Astrocyte (in vitro differentiated cells and primary cell): Measurements from ENCODE around the gene CPPED1. TPM values are rescaled to one million over a fixed set of nuclear protein-coding genes. Genes with fewer than 3 reads are reported as not detected.

Source experiments
- DNase-seq: peaks from one replicate; pipeline ENCODE4 v3.0.0-alpha.2; 2010; ENCODE audit warnings: low read depth
- FAIRE-seq: peaks from 2 replicates; lab custom pipeline; 2011; peaks lifted over from hg19 to GRCh38; lab: Jason Lieb, UNC
- H2AFZ ChIP-seq: 2 replicates; pipeline ENCODE4 v1.6.0; 2012; ENCODE audit warnings: low read depth, low read length, inconsistent platforms
- H3K27ac ChIP-seq: 2 replicates; pipeline ENCODE4 v1.5.1; 2011; ENCODE audit warnings: low read depth, low read length, inconsistent platforms
- H3K27me3 ChIP-seq: 2 replicates; pipeline ENCODE4 v1.6.0; 2011; ENCODE audit warnings: low read length, inconsistent platforms; ENCODE audit not compliant: insufficient read depth
- H3K36me3 ChIP-seq: 2 replicates; pipeline ENCODE4 v1.5.1; 2011; ENCODE audit warnings: low read length, inconsistent platforms; ENCODE audit not compliant: insufficient read depth
- H3K4me1 ChIP-seq: 2 replicates; pipeline ENCODE4 v1.5.1; 2011; ENCODE audit warnings: low read length, inconsistent platforms; ENCODE audit not compliant: insufficient read depth
- H3K4me2 ChIP-seq: 2 replicates; pipeline ENCODE4 v1.6.0; 2012; ENCODE audit warnings: low read length, inconsistent platforms
- H3K4me3 ChIP-seq: 2 replicates; pipeline ENCODE4 v1.5.1; 2011; ENCODE audit warnings: low read depth, mild to moderate bottlenecking, low read length, inconsistent platforms; ENCODE audit not compliant: insufficient read depth
- H3K79me2 ChIP-seq: 2 replicates; pipeline ENCODE4 v1.6.0; 2012; ENCODE audit warnings: mild to moderate bottlenecking, low read length, inconsistent platforms; ENCODE audit not compliant: insufficient read depth
- H3K9ac ChIP-seq: 2 replicates; pipeline ENCODE4 v1.6.0; 2012; ENCODE audit warnings: mild to moderate bottlenecking, low read length, inconsistent platforms
- H3K9me3 ChIP-seq: 2 replicates; pipeline ENCODE4 v1.5.1; 2012; ENCODE audit warnings: low read depth, mild to moderate bottlenecking, low read length, inconsistent platforms; ENCODE audit not compliant: insufficient read depth
- H4K20me1 ChIP-seq: 2 replicates; pipeline ENCODE4 v1.6.0; 2012; ENCODE audit warnings: low read length, inconsistent platforms; ENCODE audit not compliant: insufficient read depth
- H3K27ac Mint-ChIP-seq: one replicate; pipeline ENCODE4 v1.8.0; 2021; ENCODE audit warnings: mild to moderate bottlenecking, mixed read lengths; ENCODE audit not compliant: unreplicated experiment
- H3K27me3 Mint-ChIP-seq: one replicate; pipeline ENCODE4 v1.8.0; 2021; ENCODE audit warnings: low read depth, mixed read lengths; ENCODE audit not compliant: unreplicated experiment
- H3K36me3 Mint-ChIP-seq: one replicate; pipeline ENCODE4 v1.8.0; 2021; ENCODE audit warnings: low read depth, mixed read lengths; ENCODE audit not compliant: unreplicated experiment
- H3K4me1 Mint-ChIP-seq: one replicate; pipeline ENCODE4 v1.8.0; 2021; ENCODE audit warnings: low read depth, mixed read lengths; ENCODE audit not compliant: unreplicated experiment
- H3K4me3 Mint-ChIP-seq: one replicate; pipeline ENCODE4 v1.8.0; 2021; ENCODE audit warnings: mild to moderate bottlenecking, moderate library complexity, mixed read lengths; ENCODE audit not compliant: unreplicated experiment
- H3K9me3 Mint-ChIP-seq: one replicate; pipeline ENCODE4 v1.8.0; 2021; ENCODE audit warnings: mild to moderate bottlenecking, mixed read lengths; ENCODE audit not compliant: unreplicated experiment
- EZH2 ChIP-seq: IDR thresholded peaks from 2 replicates; pipeline ENCODE4 v1.6.1; 2012; ENCODE audit warnings: mild to moderate bottlenecking, low read length, inconsistent platforms; ENCODE audit not compliant: insufficient read depth
- total RNA-seq: library from RNA; stranded (reverse); gene quantifications from 2 replicates; pipeline ENCODE4 v1.2.1, GENCODE V29; 2021
- TF ChIP-seq, protein P1 (sequence below): IDR thresholded peaks from 2 replicates; pipeline ENCODE4 v1.5.1; 2011; ENCODE audit warnings: low read depth, mild to moderate bottlenecking, inconsistent platforms, low read length, moderate library complexity; ENCODE audit not compliant: insufficient read depth

Gene CPPED1
- total RNA-seq, 1 donor from 2014 or later: 28.5 TPM

DNA sequence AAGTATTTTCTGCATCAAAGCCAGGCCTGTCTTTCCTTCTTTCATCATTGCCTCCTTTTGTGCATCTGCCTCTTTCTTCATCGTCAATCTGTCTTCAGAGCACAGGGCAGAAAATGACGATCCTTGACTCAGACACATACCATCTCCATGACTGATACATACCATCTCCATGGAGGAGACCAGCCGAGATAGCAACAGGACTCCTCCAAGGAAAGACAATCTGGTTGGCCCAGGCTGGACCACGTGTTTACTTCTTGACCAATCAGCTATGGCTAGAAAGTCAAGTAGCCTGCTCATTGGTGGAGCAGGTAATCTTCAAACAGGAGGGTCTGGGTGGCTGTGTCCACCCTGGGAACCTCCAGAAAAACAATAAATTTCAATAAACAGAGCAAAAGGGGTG is 164.6 kb downstream of the CPPED1 start:
- Mint-ChIP-seq H3K27ac (peak overlapping the region; percentile 93), H3K4me1 (peaks cover 8% of the 10 kb centered on the region), H3K27me3 (no peaks in the 10 kb centered on the region), H3K36me3 (peaks cover 3% of the 10 kb centered on the region), H3K4me3 (no peak overlapping the region), H3K9me3 (peaks cover 11% of the 10 kb centered on the region)
- H3K4me2 ChIP-seq: peak overlapping the region; percentile 18
- TF ChIP-seq, protein P1, sequence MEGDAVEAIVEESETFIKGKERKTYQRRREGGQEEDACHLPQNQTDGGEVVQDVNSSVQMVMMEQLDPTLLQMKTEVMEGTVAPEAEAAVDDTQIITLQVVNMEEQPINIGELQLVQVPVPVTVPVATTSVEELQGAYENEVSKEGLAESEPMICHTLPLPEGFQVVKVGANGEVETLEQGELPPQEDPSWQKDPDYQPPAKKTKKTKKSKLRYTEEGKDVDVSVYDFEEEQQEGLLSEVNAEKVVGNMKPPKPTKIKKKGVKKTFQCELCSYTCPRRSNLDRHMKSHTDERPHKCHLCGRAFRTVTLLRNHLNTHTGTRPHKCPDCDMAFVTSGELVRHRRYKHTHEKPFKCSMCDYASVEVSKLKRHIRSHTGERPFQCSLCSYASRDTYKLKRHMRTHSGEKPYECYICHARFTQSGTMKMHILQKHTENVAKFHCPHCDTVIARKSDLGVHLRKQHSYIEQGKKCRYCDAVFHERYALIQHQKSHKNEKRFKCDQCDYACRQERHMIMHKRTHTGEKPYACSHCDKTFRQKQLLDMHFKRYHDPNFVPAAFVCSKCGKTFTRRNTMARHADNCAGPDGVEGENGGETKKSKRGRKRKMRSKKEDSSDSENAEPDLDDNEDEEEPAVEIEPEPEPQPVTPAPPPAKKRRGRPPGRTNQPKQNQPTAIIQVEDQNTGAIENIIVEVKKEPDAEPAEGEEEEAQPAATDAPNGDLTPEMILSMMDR: no peak
- TF ChIP-seq EZH2: no peak
- H3K27ac ChIP-seq: no peak overlapping the region
- DNase-seq: peak; percentile 34
- FAIRE-seq: no peak
- peaks cover 4% of the 10 kb centered on the region for H3K4me1 ChIP-seq
- peaks cover 4% of the 10 kb centered on the region for H3K9me3 ChIP-seq
- no peaks in the 10 kb centered on the region for H3K36me3 ChIP-seq
- no peaks in the 10 kb centered on the region for H4K20me1 ChIP-seq
- no peak overlapping the region for H2AFZ ChIP-seq
- no peak overlapping the region for H3K9ac ChIP-seq
- no peak overlapping the region for H3K4me3 ChIP-seq
- no peaks in the 10 kb centered on the region for H3K27me3 ChIP-seq
- H3K79me2 ChIP-seq: no peaks in the 10 kb centered on the region

DNA sequence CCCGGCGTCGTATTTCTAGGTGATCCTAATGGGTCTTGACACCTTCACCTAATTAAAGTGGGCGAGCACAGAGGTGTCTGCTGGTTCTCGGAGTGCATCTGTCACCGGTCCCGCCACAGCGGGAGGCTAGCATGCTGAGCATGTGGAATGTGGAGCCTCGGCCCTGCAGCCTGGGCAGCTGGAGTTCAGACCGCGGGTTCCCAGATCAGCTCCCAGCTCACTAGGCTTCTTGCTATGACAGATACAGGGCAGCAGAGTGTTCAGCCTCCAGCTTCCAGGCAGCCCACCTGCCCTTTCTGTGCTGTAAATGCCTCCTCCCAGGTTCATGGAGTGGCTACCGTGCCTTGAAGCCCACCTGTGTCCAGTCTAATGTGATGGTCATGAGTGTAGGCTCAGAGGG is 166.7 kb downstream of the CPPED1 start:
- Histone ChIP-seq H3K36me3 (no peaks in the 10 kb centered on the region), H2AFZ (no peak overlapping the region), H3K9me3 (no peaks in the 10 kb centered on the region), H3K4me2 (no peak overlapping the region), H3K9ac (no peak overlapping the region), H3K27me3 (peaks cover 3% of the 10 kb centered on the region), H3K27ac (no peak overlapping the region), H4K20me1 (no peaks in the 10 kb centered on the region), H3K4me1 (no peaks in the 10 kb centered on the region), H3K79me2 (no peaks in the 10 kb centered on the region), H3K4me3 (no peak overlapping the region)
- no peak for DNase-seq
- H3K27me3 Mint-ChIP-seq: no peaks in the 10 kb centered on the region
- peaks cover 5% of the 10 kb centered on the region for H3K9me3 Mint-ChIP-seq
- no peak for TF ChIP-seq EZH2
- TF ChIP-seq, protein P1: no peak
- peaks cover 3% of the 10 kb centered on the region for H3K36me3 Mint-ChIP-seq
- FAIRE-seq: no peak
- H3K4me3 Mint-ChIP-seq: no peak overlapping the region
- peaks cover 8% of the 10 kb centered on the region for H3K4me1 Mint-ChIP-seq
- H3K27ac Mint-ChIP-seq: no peak overlapping the region

DNA sequence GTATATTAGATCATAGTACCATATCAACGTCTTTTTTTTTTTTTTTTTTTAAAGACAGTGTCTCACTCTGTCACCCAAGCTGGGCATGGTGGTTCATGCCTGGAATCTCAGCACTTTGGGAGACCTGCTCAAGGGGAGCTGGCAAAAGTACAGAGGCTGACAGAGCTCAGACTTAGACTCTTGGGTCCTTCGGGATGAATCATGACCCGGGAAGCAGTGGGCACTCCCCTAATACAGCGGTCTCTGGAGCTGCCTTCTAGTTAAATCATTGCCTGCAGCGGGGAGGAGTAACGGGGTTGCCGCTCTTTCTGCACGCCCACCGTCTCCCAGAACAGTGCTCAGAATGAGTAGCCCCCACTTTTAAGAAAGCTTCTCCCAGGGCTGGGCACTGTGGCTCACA is 174.4 kb downstream of the CPPED1 start:
- no peaks in the 10 kb centered on the region for H3K9me3 ChIP-seq
- TF ChIP-seq, protein P1: no peak
- TF ChIP-seq EZH2: no peak
- no peak overlapping the region for H3K27ac Mint-ChIP-seq
- no peak for FAIRE-seq
- no peak overlapping the region for H2AFZ ChIP-seq
- no peak overlapping the region for H3K4me3 Mint-ChIP-seq
- peaks cover 3% of the 10 kb centered on the region for H3K27me3 ChIP-seq
- no peaks in the 10 kb centered on the region for H3K36me3 Mint-ChIP-seq
- no peak overlapping the region for H3K4me2 ChIP-seq
- H3K9ac ChIP-seq: no peak overlapping the region
- H3K4me1 Mint-ChIP-seq: peaks cover 2% of the 10 kb centered on the region
- H3K4me1 ChIP-seq: peaks cover 2% of the 10 kb centered on the region
- no peak overlapping the region for H3K4me3 ChIP-seq
- no peaks in the 10 kb centered on the region for H4K20me1 ChIP-seq
- peaks cover 8% of the 10 kb centered on the region for H3K27me3 Mint-ChIP-seq
- no peaks in the 10 kb centered on the region for H3K36me3 ChIP-seq
- H3K9me3 Mint-ChIP-seq: no peaks in the 10 kb centered on the region
- H3K27ac ChIP-seq: no peak overlapping the region
- DNase-seq: no peak
- H3K79me2 ChIP-seq: no peaks in the 10 kb centered on the region
